ENCODE data around the gene SLC16A8. TPM values are rescaled to one million over a fixed set of nuclear protein-coding genes. Genes with fewer than 3 reads are reported as not detected.
A peak's percentile ranks its signal among the peaks of the same experiment; 100 is the strongest.
"Not testable (repeated sequence)": the region's sequence is repeated elsewhere in the genome, so short reads cannot be mapped to it uniquely, and the experiment has no call there.

SLC16A8 gene
- total and polyA plus RNA-seq, 2 donors from 2014 or later: 0.31 to 0.92 TPM

DNA sequence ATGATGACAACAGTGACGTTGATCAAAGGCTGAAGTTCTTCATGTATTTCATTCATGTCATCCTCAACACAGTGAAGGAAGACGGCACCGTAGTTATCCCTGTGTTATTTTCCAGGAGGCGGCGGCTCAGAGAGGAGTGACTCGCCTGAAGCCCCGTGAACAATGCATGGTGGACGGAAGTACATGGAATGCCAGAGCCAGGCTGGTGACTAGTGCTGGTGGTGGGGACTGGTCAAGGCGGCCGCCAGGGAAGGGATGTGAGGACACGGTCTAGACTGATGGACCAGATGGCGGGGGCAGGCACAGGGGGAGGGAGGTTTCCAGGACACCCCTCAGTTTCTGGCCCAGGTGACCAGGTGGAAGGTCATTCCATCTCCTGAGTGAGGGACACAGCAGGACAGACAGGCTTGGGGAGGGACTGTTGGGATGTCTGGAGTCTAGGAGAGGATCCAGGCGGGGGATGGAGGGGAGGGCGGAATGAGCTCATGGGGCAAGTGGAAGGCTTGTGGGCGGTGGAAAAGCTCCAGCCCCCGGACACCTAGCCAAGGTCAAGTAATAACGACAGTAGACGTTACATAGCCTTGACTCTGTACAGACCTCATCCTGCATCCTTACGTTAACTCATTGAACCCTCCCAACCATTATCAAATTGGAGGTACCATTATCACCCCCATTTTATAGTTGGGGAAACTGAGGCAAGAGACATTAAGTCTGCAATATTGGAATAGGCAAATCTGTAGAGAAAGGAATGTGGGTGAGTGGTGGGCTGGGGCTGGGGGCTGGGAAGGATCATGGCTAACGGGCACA is 42.8 kb downstream of the SLC16A8 start:
- TF ChIP-seq, protein P1, sequence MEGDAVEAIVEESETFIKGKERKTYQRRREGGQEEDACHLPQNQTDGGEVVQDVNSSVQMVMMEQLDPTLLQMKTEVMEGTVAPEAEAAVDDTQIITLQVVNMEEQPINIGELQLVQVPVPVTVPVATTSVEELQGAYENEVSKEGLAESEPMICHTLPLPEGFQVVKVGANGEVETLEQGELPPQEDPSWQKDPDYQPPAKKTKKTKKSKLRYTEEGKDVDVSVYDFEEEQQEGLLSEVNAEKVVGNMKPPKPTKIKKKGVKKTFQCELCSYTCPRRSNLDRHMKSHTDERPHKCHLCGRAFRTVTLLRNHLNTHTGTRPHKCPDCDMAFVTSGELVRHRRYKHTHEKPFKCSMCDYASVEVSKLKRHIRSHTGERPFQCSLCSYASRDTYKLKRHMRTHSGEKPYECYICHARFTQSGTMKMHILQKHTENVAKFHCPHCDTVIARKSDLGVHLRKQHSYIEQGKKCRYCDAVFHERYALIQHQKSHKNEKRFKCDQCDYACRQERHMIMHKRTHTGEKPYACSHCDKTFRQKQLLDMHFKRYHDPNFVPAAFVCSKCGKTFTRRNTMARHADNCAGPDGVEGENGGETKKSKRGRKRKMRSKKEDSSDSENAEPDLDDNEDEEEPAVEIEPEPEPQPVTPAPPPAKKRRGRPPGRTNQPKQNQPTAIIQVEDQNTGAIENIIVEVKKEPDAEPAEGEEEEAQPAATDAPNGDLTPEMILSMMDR (IDR thresholded peaks at IDR 0.05; ENCODE audit: borderline replicate concordance, extremely low read depth, insufficient read depth): no peak
- H3K9ac ChIP-seq (ENCODE audit: low read length in 3 of 3): no peak overlapping the region
- DNase-seq (no peak), FAIRE-seq (no peak)
- peaks cover 0 to 2% (median 0%) of the 10 kb centered on the region in 3 donors for H3K4me1 ChIP-seq (ENCODE audit: control insufficient read depth in 2 of 3, insufficient read depth in 2 of 3, low read depth in 1 of 3, low read length in 3 of 3)
- H3K27ac ChIP-seq (ENCODE audit: low read depth in 2 of 2, low read length in 2 of 2): no peak overlapping the region
- H3K36me3 ChIP-seq (ENCODE audit: control insufficient read depth in 2 of 3, insufficient read depth in 3 of 3, low read length in 3 of 3): no peaks in the 10 kb centered on the region
- intact Hi-C loops (cut with DNase I): no loop called here
- H3K4me3 ChIP-seq (ENCODE audit: low read length in 3 of 3): no peak overlapping the region
- no peaks in the 10 kb centered on the region for H3K27me3 ChIP-seq (ENCODE audit: control insufficient read depth, insufficient read depth, low read length)
- no peaks in the 10 kb centered on the region for H3K9me3 ChIP-seq (ENCODE audit: control insufficient read depth in 2 of 3, insufficient read depth in 1 of 3, low read length in 3 of 3)

DNA sequence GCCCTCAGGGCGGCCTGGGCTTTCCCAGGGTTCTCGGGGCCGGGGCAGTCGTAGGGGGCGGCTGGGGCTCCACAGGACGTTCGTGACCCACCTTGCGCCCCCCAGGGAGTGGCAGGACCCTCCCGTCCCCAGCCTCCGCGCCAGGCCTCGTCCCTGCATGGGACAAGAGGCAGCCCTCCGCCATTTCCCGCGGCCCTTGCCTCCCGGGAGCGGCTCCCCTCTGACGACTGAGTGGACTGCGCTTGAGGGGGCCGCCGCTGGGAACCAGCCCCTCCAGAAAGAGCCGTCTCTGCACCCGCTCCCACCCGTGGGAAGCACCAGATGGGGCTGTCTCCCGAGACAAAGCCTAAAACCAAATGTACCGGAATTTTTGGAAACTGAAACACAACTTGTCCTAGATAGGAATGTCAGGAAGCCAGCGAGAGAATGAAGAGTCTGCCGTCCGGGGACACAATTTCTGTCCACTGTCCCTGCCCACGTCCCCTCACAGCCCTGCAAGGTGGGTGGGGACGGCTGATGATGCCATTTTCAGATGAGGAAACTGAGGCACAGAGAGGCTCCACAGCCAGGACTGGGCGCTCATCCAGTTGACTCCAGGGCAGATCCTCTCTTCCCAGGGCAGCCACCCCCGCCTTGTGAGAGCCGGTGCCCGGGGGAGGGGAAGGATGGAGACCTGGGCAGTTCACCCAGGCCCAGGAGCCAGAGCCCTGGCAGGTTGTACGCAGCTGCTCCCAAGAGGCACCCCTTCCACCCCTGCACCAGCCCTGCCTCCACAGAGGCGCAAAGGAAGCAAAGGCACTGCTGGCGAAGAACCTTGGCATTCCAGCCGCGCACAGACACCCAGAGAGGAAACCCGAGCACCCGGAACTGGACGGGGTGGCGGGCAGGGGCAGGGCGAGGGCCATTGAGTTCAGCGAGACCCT is 44.8 kb downstream of the SLC16A8 start:
- FAIRE-seq (no peak), DNase-seq (peak in 3 of 5 donors; percentile 58 to 65 (median 60))
- no peaks in the 10 kb centered on the region for H3K27me3 ChIP-seq (ENCODE audit: control insufficient read depth, insufficient read depth, low read length)
- peaks cover 0 to 6% (median 0%) of the 10 kb centered on the region in 3 donors for H3K4me1 ChIP-seq (ENCODE audit: control insufficient read depth in 2 of 3, insufficient read depth in 2 of 3, low read depth in 1 of 3, low read length in 3 of 3)
- no peaks in the 10 kb centered on the region for H3K36me3 ChIP-seq (ENCODE audit: control insufficient read depth in 2 of 3, insufficient read depth in 3 of 3, low read length in 3 of 3)
- H3K4me3 ChIP-seq (ENCODE audit: low read length in 3 of 3): no peak overlapping the region
- intact Hi-C loops (cut with DNase I): no loop called here
- no peak overlapping the region for H3K9ac ChIP-seq (ENCODE audit: low read length in 3 of 3)
- H3K9me3 ChIP-seq (ENCODE audit: control insufficient read depth in 2 of 3, insufficient read depth in 1 of 3, low read length in 3 of 3): no peaks in the 10 kb centered on the region
- H3K27ac ChIP-seq (ENCODE audit: low read depth in 2 of 2, low read length in 2 of 2): no peak overlapping the region
- TF ChIP-seq, protein P1 (IDR thresholded peaks at IDR 0.05; ENCODE audit: borderline replicate concordance, extremely low read depth, insufficient read depth): no peak

DNA sequence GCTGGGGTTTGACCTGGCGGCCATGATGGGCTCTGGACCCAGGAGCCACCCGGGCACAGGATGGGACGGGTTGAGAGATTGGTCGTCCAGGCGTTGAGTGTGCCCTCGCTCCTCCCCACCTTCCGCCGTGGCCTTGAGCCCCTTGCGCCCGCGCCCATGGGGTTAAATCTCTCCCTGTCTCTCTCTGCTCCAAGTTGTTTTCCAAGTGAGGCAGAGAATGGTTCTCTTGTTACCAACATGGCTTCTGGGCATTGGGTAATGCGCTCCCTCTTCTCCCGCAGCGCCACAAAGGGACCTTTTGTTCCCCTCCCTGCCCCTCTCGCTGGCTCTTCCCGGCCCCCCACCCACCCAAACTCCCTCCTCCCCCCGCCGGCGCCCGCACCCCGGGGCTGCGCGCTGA is 45.6 kb downstream of the SLC16A8 start:
- DNase-seq (no peak), FAIRE-seq (no peak)
- intact Hi-C loops (cut with DNase I): no loop called here
- TF ChIP-seq, protein P1 (IDR thresholded peaks at IDR 0.05; ENCODE audit: borderline replicate concordance, extremely low read depth, insufficient read depth): no peak
- Histone ChIP-seq H3K4me3 (ENCODE audit: low read length in 3 of 3) (no peak overlapping the region), H3K27me3 (ENCODE audit: control insufficient read depth, insufficient read depth, low read length) (no peaks in the 10 kb centered on the region), H3K36me3 (ENCODE audit: control insufficient read depth in 2 of 3, insufficient read depth in 3 of 3, low read length in 3 of 3) (no peaks in the 10 kb centered on the region), H3K9ac (ENCODE audit: low read length in 3 of 3) (no peak overlapping the region), H3K9me3 (ENCODE audit: control insufficient read depth in 2 of 3, insufficient read depth in 1 of 3, low read length in 3 of 3) (no peaks in the 10 kb centered on the region), H3K27ac (ENCODE audit: low read depth in 2 of 2, low read length in 2 of 2) (no peak overlapping the region), H3K4me1 (ENCODE audit: control insufficient read depth in 2 of 3, insufficient read depth in 2 of 3, low read depth in 1 of 3, low read length in 3 of 3) (peaks cover 0 to 13% (median 0%) of the 10 kb centered on the region in 3 donors)

DNA sequence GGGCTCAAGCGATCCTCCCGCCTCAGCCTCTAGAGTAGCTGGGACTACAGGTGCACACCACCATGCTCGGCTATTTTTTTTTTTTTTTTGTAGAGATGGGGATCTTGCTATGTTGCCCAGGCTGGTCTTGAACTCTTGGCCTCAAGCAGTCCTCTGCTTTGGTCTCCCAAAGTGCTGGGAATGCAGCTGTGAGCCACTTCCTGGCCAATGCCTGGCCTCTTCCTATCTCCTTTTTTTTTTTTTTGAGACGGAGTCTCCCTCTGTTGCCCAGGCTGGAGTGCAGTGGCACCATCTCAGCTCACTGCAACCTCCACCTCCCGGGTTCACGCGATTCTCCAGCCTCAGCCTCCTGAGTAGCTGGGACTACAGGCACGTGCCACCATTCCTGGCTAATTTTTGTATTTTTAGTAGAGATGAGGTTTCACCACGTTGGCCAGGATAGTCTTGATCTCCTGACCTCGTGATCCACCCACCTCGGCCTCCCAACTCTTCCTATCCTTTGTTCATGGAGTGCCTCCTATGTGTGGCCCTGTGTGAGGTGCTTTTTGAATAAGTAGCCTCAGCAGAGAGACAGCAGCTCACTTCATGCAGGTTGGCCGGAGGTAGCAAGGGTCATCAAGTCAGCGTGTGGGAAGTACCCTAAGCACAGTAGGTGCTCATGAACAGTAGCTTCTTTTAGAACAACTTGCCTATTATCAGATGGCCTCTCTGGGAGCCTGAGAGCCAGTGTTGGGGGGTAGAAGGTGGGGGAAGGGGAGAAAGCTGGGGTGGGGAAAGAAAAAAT is 46.4 kb downstream of the SLC16A8 start:
- DNase-seq; H3K9me3 ChIP-seq (ENCODE audit: control insufficient read depth in 2 of 3, insufficient read depth in 1 of 3, low read length in 3 of 3); FAIRE-seq; intact Hi-C loops (cut with DNase I); H3K9ac ChIP-seq (ENCODE audit: low read length in 3 of 3); H3K4me3 ChIP-seq (ENCODE audit: low read length in 3 of 3); H3K27me3 ChIP-seq (ENCODE audit: control insufficient read depth, insufficient read depth, low read length); H3K36me3 ChIP-seq (ENCODE audit: control insufficient read depth in 2 of 3, insufficient read depth in 3 of 3, low read length in 3 of 3); H3K27ac ChIP-seq (ENCODE audit: low read depth in 2 of 2, low read length in 2 of 2): not testable (repeated sequence)
- peaks cover 0 to 15% (median 0%) of the 10 kb centered on the region in 3 donors for H3K4me1 ChIP-seq (ENCODE audit: control insufficient read depth in 2 of 3, insufficient read depth in 2 of 3, low read depth in 1 of 3, low read length in 3 of 3)

All from kidney (tissue), 14 donors.